Heart right ventricle (tissue), 16 donors: ENCODE data around the gene CFTR. TPM values are rescaled to one million over a fixed set of nuclear protein-coding genes. Genes with fewer than 3 reads are reported as not detected.

ENCODE experiments used
- ATAC-seq, 8 donors: fragments of 200-7000 bp; cut with Tn5 transposase; one replicate each; pipeline ENCODE4 v1.9.1; 2020; ENCODE audit warnings: mild to moderate bottlenecking in 8 of 8, moderate library complexity in 8 of 8, moderate number of reproducible peaks in 1 of 8
- DNase-seq, 2 donors: peaks; one replicate each; pipeline ENCODE4 v3.0.0-alpha.2; 2020
- H3K27ac ChIP-seq, 10 donors: fragments of 200-600 bp; sonication (generic) in 2 of 10; one replicate each; pipeline versions ENCODE4 v1.5.0 to v1.8.0; 2020 to 2022; ENCODE audit warnings: mild to moderate bottlenecking in 3 of 10
- H3K27me3 ChIP-seq, 7 donors: fragments of 200-600 bp; one replicate each; pipeline ENCODE4 v1.8.0; 2021 to 2022; ENCODE audit warnings: mild to moderate bottlenecking in 2 of 7
- H3K36me3 ChIP-seq, 9 donors: fragments of 200-600 bp; sonication (generic) in 1 of 9; one replicate each; pipeline versions ENCODE4 v1.5.0 to v1.8.0; 2020 to 2022; ENCODE audit warnings: mild to moderate bottlenecking in 2 of 9
- H3K4me1 ChIP-seq, 9 donors: fragments of 200-600 bp; sonication (generic) in 1 of 9; one replicate each; pipeline versions ENCODE4 v1.5.0 to v1.8.0; 2020 to 2022; ENCODE audit warnings: mild to moderate bottlenecking in 4 of 9
- H3K4me3 ChIP-seq, 10 donors: fragments of 200-600 bp; sonication (generic) in 2 of 10; one replicate each; pipeline versions ENCODE4 v1.5.0 to v1.8.0; 2020 to 2022; ENCODE audit warnings: mild to moderate bottlenecking in 7 of 10, moderate library complexity in 2 of 10
- H3K9me3 ChIP-seq, 11 donors: fragments of 200-600 bp in 10 of 11; sonication (generic) in 2 of 11; one replicate each; pipeline versions ENCODE4 v1.5.0 to v1.8.0; 2013 to 2022; ENCODE audit warnings: mild to moderate bottlenecking in 2 of 11, control low read depth in 1 of 11, moderate library complexity in 1 of 11
- WGBS, 2 donors: extraction: QIAGEN DNeasy Blood & Tissue Kit; methylation state at CpG; one replicate each; pipeline ENCODE4 v1.1.7; 2013; ENCODE audit warnings: inconsistent platforms in 1 of 2; 5-methylcytosine and 5-hydroxymethylcytosine counted together
- intact Hi-C, 10 donors: fragments of 100-400 bp; cut with DNase I; formaldehyde crosslinking; loops; one replicate each; pipeline versions ENCODE4 v1.11.1 to v1.14.2; 2022
- polyA plus RNA-seq, 2 donors: library from polyadenylated mRNA; stranded (reverse); fragments of 200-250 nt; gene quantifications; one replicate each; pipeline ENCODE4 v1.2.3, GENCODE V29; 2013
- total RNA-seq, 10 donors: library from RNA; stranded (reverse); fragmentation: NEBNext Ultra II Directional in 3 of 10; extraction: Animal tissue kit (Norgen Biotek cat#: 25700) in 3 of 10; gene quantifications; one replicate each; pipeline versions ENCODE4 v1.2.1 to v1.2.4, GENCODE V29; 2021 to 2023
- TF ChIP-seq, protein P1 (sequence below), 9 donors: fragments of 200-600 bp; sonication (generic) in 2 of 9; IDR thresholded peaks; one replicate each; pipeline versions ENCODE4 v1.5.0 to v1.8.0; 2021 to 2022; ENCODE audit warnings: antibody characterized with exemption in 9 of 9, mild to moderate bottlenecking in 5 of 9, moderate library complexity in 1 of 9
- donor health status: Arrhythmogenic right ventricular cardiomyopathy.
- donor health status: ischemic (EF 13 %, LVEDD 7.1; RV severe dilation, severe dysfunction).
- donor health status: healthy with polysubstance abuse.
- donor health status: DM: no; HTN: yes; CAD: no.
- donor health status: DM: no; HTN: no; CAD: no.
- donor health status: ischemic (EF 25% LVEDD 6.9; RV normal size, moderate dysfunction).
- donor health status: ischemic (EF 25% LVEDD 5.7; RV mildly dilated, moderate dysfunction).
- donor health status: healthy.
- donor health status: DM: yes; HTN: yes; CAD: no.
- donor health status: Ischemic cardiomyopathy.
- donor health status: ischemic (EF 35%, LVEDD 5.7; RV mildly dilated, moderate dysfunction).
- donor health status: nonischemic (EF 11% LVEDD 7.7; RV severe dilation, severe dysfunction).
- donor health status: DM: yes; HTN: yes; CAD: no.
- donor health status: PGD.
- donor health status: ischemic (EF 29% LVEDD 5.4; RV normal size, mild dysfunction).
- donor health status: nonischemic (EF 23%, LVEDD 6.1; RV moderate dilation, normal function).

CFTR gene
- total and polyA plus RNA-seq, 12 donors: 0.06 to 0.95 (median 0.25) TPM; not detected in 2

DNA sequence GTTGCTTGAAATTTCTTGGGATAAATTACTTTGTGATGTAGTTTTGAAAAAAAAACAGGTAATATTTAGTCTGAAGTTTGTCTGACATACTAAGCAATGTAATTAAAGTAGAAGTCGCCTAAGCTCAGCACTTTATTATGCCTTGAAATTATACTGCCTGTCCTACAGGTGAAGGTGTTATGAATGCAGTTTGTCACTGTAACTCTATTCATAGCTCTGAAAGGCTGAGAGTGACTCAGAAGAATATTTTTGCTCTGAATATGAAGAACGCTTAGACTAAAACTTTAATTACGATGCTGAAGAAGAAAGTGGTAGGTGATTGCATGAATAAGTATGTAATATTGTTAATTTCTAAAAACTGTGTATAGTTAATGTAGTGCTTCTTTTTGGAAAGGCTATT lies 9.2 kb downstream of the CFTR start:
- TF ChIP-seq, protein P1, sequence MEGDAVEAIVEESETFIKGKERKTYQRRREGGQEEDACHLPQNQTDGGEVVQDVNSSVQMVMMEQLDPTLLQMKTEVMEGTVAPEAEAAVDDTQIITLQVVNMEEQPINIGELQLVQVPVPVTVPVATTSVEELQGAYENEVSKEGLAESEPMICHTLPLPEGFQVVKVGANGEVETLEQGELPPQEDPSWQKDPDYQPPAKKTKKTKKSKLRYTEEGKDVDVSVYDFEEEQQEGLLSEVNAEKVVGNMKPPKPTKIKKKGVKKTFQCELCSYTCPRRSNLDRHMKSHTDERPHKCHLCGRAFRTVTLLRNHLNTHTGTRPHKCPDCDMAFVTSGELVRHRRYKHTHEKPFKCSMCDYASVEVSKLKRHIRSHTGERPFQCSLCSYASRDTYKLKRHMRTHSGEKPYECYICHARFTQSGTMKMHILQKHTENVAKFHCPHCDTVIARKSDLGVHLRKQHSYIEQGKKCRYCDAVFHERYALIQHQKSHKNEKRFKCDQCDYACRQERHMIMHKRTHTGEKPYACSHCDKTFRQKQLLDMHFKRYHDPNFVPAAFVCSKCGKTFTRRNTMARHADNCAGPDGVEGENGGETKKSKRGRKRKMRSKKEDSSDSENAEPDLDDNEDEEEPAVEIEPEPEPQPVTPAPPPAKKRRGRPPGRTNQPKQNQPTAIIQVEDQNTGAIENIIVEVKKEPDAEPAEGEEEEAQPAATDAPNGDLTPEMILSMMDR (IDR thresholded peaks at IDR 0.05): no peak
- H3K4me3 ChIP-seq: no peak overlapping the region
- H3K27me3 ChIP-seq: peaks cover 0 to 8% (median 0%) of the 10 kb centered on the region in 7 donors
- intact Hi-C loops: loop anchor here in 1 of 10 donors (10.0 kb wide), 1 partner anchor 186 kb away; no protein-coding TSS in a partner anchor
- WGBS, 2 donors: 89 to 93% methylated on average over 3 of the region's 3 CpGs
- no peaks in the 10 kb centered on the region for H3K36me3 ChIP-seq
- no peaks in the 10 kb centered on the region for H3K9me3 ChIP-seq
- DNase-seq (no peak), ATAC-seq (no peak)
- no peak overlapping the region for H3K27ac ChIP-seq
- H3K4me1 ChIP-seq: no peaks in the 10 kb centered on the region

DNA sequence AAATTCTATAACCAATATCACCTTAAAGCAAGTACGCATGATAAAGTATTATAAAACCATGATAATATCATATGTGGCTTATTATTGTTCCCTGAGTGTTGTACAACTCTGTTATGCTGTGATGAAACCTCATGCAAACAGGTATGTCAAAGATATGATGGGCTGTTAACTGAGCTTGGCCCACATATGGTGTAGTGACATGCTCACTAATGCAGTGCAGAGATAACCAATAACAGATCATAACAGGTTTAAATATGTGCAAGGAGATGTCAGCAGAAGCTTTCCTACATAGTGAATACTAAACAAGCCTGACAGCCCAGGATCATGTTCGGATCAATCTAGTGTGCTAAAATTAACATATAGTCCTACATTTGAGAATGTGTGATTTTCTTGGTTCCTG lies 9.6 kb downstream of the CFTR start:
- Histone ChIP-seq H3K4me3 (no peak overlapping the region), H3K9me3 (no peaks in the 10 kb centered on the region), H3K36me3 (no peaks in the 10 kb centered on the region), H3K4me1 (no peaks in the 10 kb centered on the region), H3K27ac (no peak overlapping the region), H3K27me3 (peaks cover 0 to 8% (median 0%) of the 10 kb centered on the region in 7 donors)
- ATAC-seq (no peak), DNase-seq (no peak)
- WGBS, 2 donors: 86 to 88% methylated on average over 2 of the region's 2 CpGs
- TF ChIP-seq, protein P1 (IDR thresholded peaks at IDR 0.05): no peak
- intact Hi-C loops: loop anchor here in 1 of 10 donors (10.0 kb wide), 1 partner anchor 185 kb away; no protein-coding TSS in a partner anchor

DNA sequence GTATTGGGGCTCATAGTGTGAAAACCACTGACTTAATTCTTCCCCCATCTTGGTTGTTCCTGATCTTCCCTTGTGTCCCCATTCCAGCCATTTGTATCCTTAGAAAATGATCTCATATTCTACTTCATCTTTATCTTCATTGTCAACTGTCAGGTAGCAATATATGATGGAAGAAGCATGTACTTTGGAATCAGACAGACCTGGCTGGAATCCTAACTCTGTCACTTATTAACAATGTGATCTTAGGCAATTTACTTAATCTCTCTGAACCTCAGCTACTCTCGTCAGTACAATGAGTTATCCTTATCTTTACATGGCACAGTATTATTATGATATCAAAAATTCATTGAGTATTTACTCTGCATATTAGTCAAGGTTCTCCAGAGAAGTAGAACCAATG lies 10.1 kb downstream of the CFTR start:
- intact Hi-C loops: loop anchor here in 1 of 10 donors (10.0 kb wide), 1 partner anchor 185 kb away; no protein-coding TSS in a partner anchor
- Histone ChIP-seq H3K36me3 (no peaks in the 10 kb centered on the region), H3K27ac (no peak overlapping the region), H3K27me3 (peaks cover 0 to 8% (median 0%) of the 10 kb centered on the region in 7 donors), H3K4me1 (no peaks in the 10 kb centered on the region), H3K9me3 (no peaks in the 10 kb centered on the region), H3K4me3 (no peak overlapping the region)
- 55 to 57% methylated on average over 1 of the region's 1 CpG for WGBS, 2 donors
- no peak for DNase-seq
- TF ChIP-seq, protein P1 (IDR thresholded peaks at IDR 0.05): no peak
- no peak for ATAC-seq

DNA sequence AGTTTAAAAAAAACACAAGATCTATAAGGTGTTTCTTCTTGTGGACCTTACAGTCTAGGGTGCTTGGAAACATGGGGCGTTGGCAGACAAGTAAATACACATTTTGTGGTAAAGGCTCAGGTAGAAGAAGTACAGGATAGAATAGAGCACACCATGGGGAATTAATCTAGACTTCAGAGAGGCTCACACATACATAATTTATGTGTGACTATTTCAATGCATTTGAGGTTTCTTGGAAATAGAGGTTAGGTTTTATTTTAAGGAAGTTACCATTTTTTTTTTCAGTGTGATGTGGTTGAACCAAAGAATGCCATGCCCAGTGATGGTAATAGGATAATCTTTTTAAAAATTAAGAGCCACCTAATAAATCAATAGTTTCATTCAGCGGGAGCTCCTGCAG lies 12.8 kb downstream of the CFTR start:
- Histone ChIP-seq H3K4me3 (no peak overlapping the region), H3K9me3 (no peaks in the 10 kb centered on the region), H3K27me3 (no peaks in the 10 kb centered on the region), H3K4me1 (no peaks in the 10 kb centered on the region), H3K36me3 (no peaks in the 10 kb centered on the region), H3K27ac (no peak overlapping the region)
- ATAC-seq (no peak), DNase-seq (no peak)
- WGBS, 2 donors: 77 to 85% methylated on average over 2 of the region's 2 CpGs
- intact Hi-C loops: loop anchor here in 1 of 10 donors (2.0 kb wide), 1 partner anchor 20 kb away; no protein-coding TSS in a partner anchor
- TF ChIP-seq, protein P1 (IDR thresholded peaks at IDR 0.05): no peak
